H1 (cell line): ENCODE measurements around the gene SPARC. TPM values are rescaled to one million over a fixed set of nuclear protein-coding genes. Genes with fewer than 3 reads are reported as not detected.

Experiments
- CTCF ChIA-PET: fragments of 300-600 bp; sonication (Branson Sonifier 250); formaldehyde crosslinking; loops from one replicate; lab custom pipeline; 2021; ENCODE audit not compliant: partially characterized antibody; lab: Charles Lee
- POLR2A ChIA-PET: fragments of 300-600 bp; sonication (Branson Sonifier 250); formaldehyde crosslinking; loops from one replicate; lab custom pipeline; 2021; ENCODE audit warnings: inconsistent platforms; ENCODE audit not compliant: partially characterized antibody; lab: Charles Lee
- DNase-seq, 2 experiments: peaks; one replicate each; pipeline versions ENCODE4 v3.0.0 to v3.0.0-alpha.2; 2010 to 2022; ENCODE audit warnings: low spot score in 2 of 2, low read depth in 1 of 2, mixed read lengths in 1 of 2
- FAIRE-seq: peaks from 2 replicates; lab custom pipeline; 2011; peaks lifted over from hg19 to GRCh38; lab: Jason Lieb, UNC
- H2AFZ ChIP-seq: 2 replicates; pipeline ENCODE4 v1.8.1; 2012; ENCODE audit warnings: low read length, inconsistent platforms
- H2AK5ac ChIP-seq: 2 replicates; pipeline ENCODE4 v1.6.1; 2013; ENCODE audit warnings: low read depth, low read length
- H2BK120ac ChIP-seq: replicated peaks from 2 replicates; pipeline ENCODE3; 2013; ENCODE audit warnings: low read depth, low read length, inconsistent platforms
- H2BK12ac ChIP-seq: 2 replicates; pipeline ENCODE4 v1.6.1; 2013; ENCODE audit warnings: low read depth, low read length
- H2BK15ac ChIP-seq: 2 replicates; pipeline ENCODE4 v1.6.1; 2013; ENCODE audit warnings: low read length
- H2BK20ac ChIP-seq: 2 replicates; pipeline ENCODE4 v1.6.1; 2013; ENCODE audit warnings: low read length
- H2BK5ac ChIP-seq: 2 replicates; pipeline ENCODE4 v1.6.1; 2013; ENCODE audit warnings: low read depth, low read length
- H3K14ac ChIP-seq: 2 replicates; pipeline ENCODE4 v1.6.1; 2013; ENCODE audit warnings: inconsistent platforms; ENCODE audit not compliant: insufficient read length
- H3K18ac ChIP-seq: 2 replicates; pipeline ENCODE4 v1.6.1; 2013; ENCODE audit warnings: low read length; ENCODE audit errors: extremely low read depth
- H3K23ac ChIP-seq: 2 replicates; pipeline ENCODE4 v1.6.1; 2013; ENCODE audit warnings: inconsistent platforms; ENCODE audit not compliant: insufficient read length
- H3K23me2 ChIP-seq: 2 replicates; pipeline ENCODE4 v1.6.1; 2013; ENCODE audit warnings: low read depth, low read length
- H3K27ac ChIP-seq: 2 replicates; pipeline ENCODE4 v1.6.1; 2011; ENCODE audit warnings: low read depth, low read length, inconsistent platforms
- H3K27me3 ChIP-seq, 4 experiments: replicated peaks in 1 of 4; 1 replicate in 1 of 4; 2 replicates in 3 of 4; pipeline versions ENCODE4 v1.6.1 to v1.8.1; 2011 to 2013; ENCODE audit warnings: low read length in 3 of 4, mild to moderate bottlenecking in 3 of 4, inconsistent platforms in 2 of 4, mixed read lengths in 2 of 4, moderate library complexity in 1 of 4; ENCODE audit not compliant: control insufficient read depth in 3 of 4, insufficient read depth in 3 of 4; ENCODE audit errors: extremely low read depth in 1 of 4
- H3K36me3 ChIP-seq, 4 experiments: 2 replicates each; pipeline versions ENCODE4 v1.6.1 to v1.8.1; 2011 to 2013; ENCODE audit warnings: mild to moderate bottlenecking in 4 of 4, low read length in 3 of 4, moderate library complexity in 2 of 4, control low read depth in 1 of 4, inconsistent platforms in 1 of 4; ENCODE audit not compliant: insufficient read depth in 4 of 4, control insufficient read depth in 2 of 4
- H3K4ac ChIP-seq: replicated peaks from 2 replicates; pipeline ENCODE3; 2013; ENCODE audit warnings: low read length, low read depth, mixed read lengths, inconsistent platforms; ENCODE audit not compliant: insufficient read length
- H3K4me1 ChIP-seq, 4 experiments: replicated peaks in 1 of 4; 1 replicate in 1 of 4; 2 replicates in 3 of 4; pipeline versions ENCODE4 v1.6.1 to v1.8.1; 2011 to 2013; ENCODE audit warnings: low read length in 3 of 4, inconsistent platforms in 2 of 4, mixed read lengths in 1 of 4; ENCODE audit not compliant: insufficient read depth in 4 of 4, control insufficient read depth in 3 of 4
- H3K4me2 ChIP-seq, 2 experiments: 2 replicates each; pipeline versions ENCODE4 v1.6.1 to v1.8.1; 2011 to 2013; ENCODE audit warnings: low read depth in 2 of 2, low read length in 2 of 2, control low read depth in 1 of 2, inconsistent platforms in 1 of 2, mild to moderate bottlenecking in 1 of 2; ENCODE audit not compliant: insufficient read depth in 1 of 2
- H3K4me3 ChIP-seq, 4 experiments: fragments of 200-600, 300-600 bp in 1 of 4; sonication (generic), shearing (Covaris generic), sonication (Bioruptor Twin) in 1 of 4; 2 replicates each; pipeline versions ENCODE4 v1.5.1 to v1.8.1; 2011 to 2016; ENCODE audit warnings: low read length in 4 of 4, low read depth in 3 of 4, control low read depth in 2 of 4, inconsistent platforms in 2 of 4, mild to moderate bottlenecking in 2 of 4, mixed read lengths in 1 of 4, moderate library complexity in 1 of 4; ENCODE audit not compliant: insufficient read depth in 2 of 4; ENCODE audit errors: extremely low read depth in 1 of 4
- H3K56ac ChIP-seq: replicated peaks from 2 replicates; pipeline ENCODE3; 2013; ENCODE audit warnings: low read depth, mild to moderate bottlenecking, mixed read lengths, low read length, inconsistent platforms; ENCODE audit not compliant: insufficient read length
- H3K79me1 ChIP-seq: 2 replicates; pipeline ENCODE4 v1.6.1; 2013; ENCODE audit warnings: low read depth, low read length, control low read depth
- H3K79me2 ChIP-seq, 2 experiments: 2 replicates each; pipeline versions ENCODE4 v1.6.1 to v1.8.1; 2012 to 2013; ENCODE audit warnings: low read length in 2 of 2, mild to moderate bottlenecking in 2 of 2, inconsistent platforms in 1 of 2; ENCODE audit not compliant: insufficient read depth in 2 of 2, control insufficient read depth in 1 of 2
- H3K9ac ChIP-seq, 4 experiments: replicated peaks in 1 of 4; 1 replicate in 1 of 4; 2 replicates in 3 of 4; pipeline versions ENCODE4 v1.6.1 to v1.8.1; 2011 to 2013; ENCODE audit warnings: low read depth in 3 of 4, low read length in 3 of 4, control low read depth in 2 of 4, mild to moderate bottlenecking in 2 of 4, moderate library complexity in 2 of 4, inconsistent platforms in 1 of 4; ENCODE audit errors: extremely low read depth in 1 of 4
- H3K9me3 ChIP-seq, 2 experiments: 2 replicates each; pipeline versions ENCODE4 v1.6.1 to v1.8.1; 2012 to 2013; ENCODE audit warnings: mild to moderate bottlenecking in 2 of 2, moderate library complexity in 2 of 2, control low read depth in 1 of 2, inconsistent platforms in 1 of 2, low read depth in 1 of 2, low read length in 1 of 2, mixed read lengths in 1 of 2; ENCODE audit not compliant: insufficient read depth in 2 of 2
- H4K20me1 ChIP-seq, 2 experiments: replicated peaks in 1 of 2; 2 replicates each; pipeline versions ENCODE3 to v1.8.1; 2011 to 2013; ENCODE audit warnings: inconsistent platforms in 2 of 2, low read length in 2 of 2, mild to moderate bottlenecking in 1 of 2; ENCODE audit not compliant: insufficient read depth in 2 of 2, control insufficient read depth in 1 of 2
- H4K5ac ChIP-seq: 2 replicates; pipeline ENCODE4 v1.6.1; 2013; ENCODE audit warnings: low read length, low read depth, mixed read lengths, inconsistent platforms; ENCODE audit not compliant: insufficient read length
- H4K8ac ChIP-seq: 2 replicates; pipeline ENCODE4 v1.8.0; 2013; ENCODE audit warnings: mild to moderate bottlenecking, moderate library complexity, low read length, inconsistent platforms; ENCODE audit not compliant: insufficient read depth; ENCODE audit errors: extremely low read depth
- H4K91ac ChIP-seq: replicated peaks from 2 replicates; pipeline ENCODE3; 2013; ENCODE audit warnings: low read length, mixed read lengths, inconsistent platforms; ENCODE audit not compliant: insufficient read length
- CREB1 ChIP-seq: IDR thresholded peaks from 2 replicates; pipeline ENCODE4 v1.6.1; 2012; ENCODE audit warnings: inconsistent platforms
- EP300 ChIP-seq, 2 experiments: IDR thresholded peaks; 1 replicate in 1 of 2; 2 replicates in 1 of 2; pipeline ENCODE4 v1.6.1; 2011 to 2012; ENCODE audit warnings: low read depth in 2 of 2, low read length in 2 of 2, mild to moderate bottlenecking in 2 of 2, borderline replicate concordance in 1 of 2, inconsistent platforms in 1 of 2, moderate library complexity in 1 of 2
- EZH2 ChIP-seq: fragments of 200-600 bp; sonication (generic); IDR thresholded peaks from 2 replicates; pipeline ENCODE4 v1.7.1; 2012; ENCODE audit warnings: low read depth, mild to moderate bottlenecking, moderate library complexity, low read length, inconsistent platforms; ENCODE audit not compliant: severe bottlenecking
- HDAC2 ChIP-seq, 2 experiments: fragments of 300-600 bp in 1 of 2; sonication (generic) in 1 of 2; IDR thresholded peaks; 2 replicates each; pipeline ENCODE4 v1.6.1; 2011 to 2012; ENCODE audit warnings: low read depth in 2 of 2, low read length in 2 of 2, mild to moderate bottlenecking in 2 of 2, moderate library complexity in 2 of 2, borderline replicate concordance in 1 of 2, inconsistent platforms in 1 of 2
- NANOG ChIP-seq: IDR thresholded peaks from 2 replicates; pipeline ENCODE4 v1.6.1; 2011; ENCODE audit warnings: low read length, low read depth, mild to moderate bottlenecking, inconsistent platforms; ENCODE audit not compliant: insufficient read depth, poor library complexity, severe bottlenecking
- POLR2A ChIP-seq, 2 experiments: IDR thresholded peaks; 1 replicate in 1 of 2; 2 replicates in 1 of 2; pipeline ENCODE4 v1.6.1; 2011; ENCODE audit warnings: low read depth in 2 of 2, low read length in 2 of 2, mild to moderate bottlenecking in 2 of 2; ENCODE audit errors: control extremely low read depth in 1 of 2
- RBBP5 ChIP-seq: IDR thresholded peaks from 2 replicates; pipeline ENCODE4 v1.7.1; 2012; ENCODE audit warnings: low read depth, mild to moderate bottlenecking, inconsistent platforms, low read length, moderate library complexity, borderline replicate concordance
- RFX5 ChIP-seq: IDR thresholded peaks from 2 replicates; pipeline ENCODE4 v1.6.1; 2011; ENCODE audit warnings: low read depth, low read length, improper control_type of control experiment, borderline replicate concordance
- SP2 ChIP-seq: IDR thresholded peaks from 2 replicates; pipeline ENCODE4 v1.6.1; 2012; ENCODE audit warnings: mild to moderate bottlenecking, low read length, inconsistent platforms
- SP4 ChIP-seq: IDR thresholded peaks from 2 replicates; pipeline ENCODE4 v1.6.1; 2012; ENCODE audit warnings: low read length, inconsistent platforms
- SRF ChIP-seq: IDR thresholded peaks from 2 replicates; pipeline ENCODE4 v1.6.1; 2011; ENCODE audit warnings: mild to moderate bottlenecking, low read depth, low read length, moderate library complexity
- TAF1 ChIP-seq: IDR thresholded peaks from 2 replicates; pipeline ENCODE4 v1.6.1; 2011; ENCODE audit warnings: mild to moderate bottlenecking, low read depth, low read length
- TBP ChIP-seq: IDR thresholded peaks from 2 replicates; pipeline ENCODE4 v1.6.1; 2011; ENCODE audit warnings: low read depth, low read length, improper control_type of control experiment
- WGBS, 2 experiments: shearing (Covaris generic) in 1 of 2; methylation state at CpG; one replicate each; pipeline versions ENCODE4 v1.1.6 to v1.1.7; 2013 to 2015; ENCODE audit warnings: low lambda C conversion rate in 2 of 2, mixed read lengths in 2 of 2, inconsistent platforms in 1 of 2, low coverage in 1 of 2, missing lambda C conversion rate in 1 of 2; ENCODE audit not compliant: insufficient replicate concordance in 2 of 2, insufficient coverage in 1 of 2, insufficient read length in 1 of 2; ENCODE audit errors: extremely low coverage in 1 of 2, missing lambda C conversion rate in 1 of 2; 5-methylcytosine and 5-hydroxymethylcytosine counted together
- polyA plus RNA-seq, 7 experiments: library from polyadenylated mRNA; depleted of rRNA in 3 of 7; stranded (reverse) in 5 of 7; unstranded in 2 of 7; fragments of >200 nt in 5 of 7; fragments of 200-250 nt in 2 of 7; gene quantifications; 1 replicate in 5 of 7; 2 replicates in 1 of 7; 4 replicates in 1 of 7; pipeline versions ENCODE4 v1.2.1 to v1.2.3, GENCODE V29; 2011 to 2013; ENCODE audit warnings: missing spikeins in 2 of 7, mixed read lengths in 2 of 7
- total RNA-seq: library from RNA; stranded (reverse); fragmentation: NEBNext Ultra II Directional; extraction: Animal tissue kit (Norgen Biotek cat#: 25700); gene quantifications from 2 replicates; pipeline ENCODE4 v1.2.1, GENCODE V29; 2021
- TF ChIP-seq, protein P1 (sequence below): IDR thresholded peaks from 2 replicates; pipeline ENCODE4 v1.6.1; 2011; ENCODE audit warnings: low read length, improper control_type of control experiment

SPARC gene
- total and polyA plus RNA-seq, 2 of the 8 experiments (the other 6 are each of a cell fraction or from before 2014, with no cell fraction given) = 375 to 438 TPM

DNA sequence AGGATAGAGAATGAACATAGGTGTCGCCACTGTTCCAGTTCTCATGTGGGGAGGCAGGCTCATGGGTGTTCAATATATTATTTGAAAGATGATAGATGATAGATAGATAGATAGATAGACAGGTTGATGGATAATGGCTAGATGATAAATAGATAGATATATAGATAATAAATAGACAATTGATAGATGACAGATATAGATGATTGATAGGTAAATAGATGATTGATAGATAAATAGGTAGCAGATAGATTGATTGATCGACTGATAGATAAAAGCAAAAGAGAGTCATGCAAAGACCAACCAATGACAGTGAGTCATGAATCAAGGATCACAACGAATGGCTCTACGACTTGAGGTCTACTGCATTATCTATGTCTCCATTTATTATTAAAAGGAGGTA is 30.4 kb downstream of the SPARC start:
- Histone ChIP-seq H3K4ac (no peak overlapping the region), H3K4me1 (peaks cover 0 to 5% (median 0%) of the 10 kb centered on the region in 4 experiments; a peak in 1 of 7 replicates), H2BK5ac (no peak overlapping the region), H4K20me1 (no peaks in the 10 kb centered on the region), H3K79me2 (no peaks in the 10 kb centered on the region), H3K14ac (no peak overlapping the region), H3K4me3 (no peak overlapping the region), H2BK20ac (no peak overlapping the region), H3K9ac (no peak overlapping the region), H2BK15ac (no peak overlapping the region), H4K5ac (no peak overlapping the region), H3K9me3 (no peaks in the 10 kb centered on the region), H3K23ac (no peak overlapping the region), H3K27me3 (no peaks in the 10 kb centered on the region), H3K18ac (no peak overlapping the region), H3K56ac (no peak overlapping the region), H2BK12ac (no peak overlapping the region), H2AK5ac (no peak overlapping the region), H4K8ac (no peak overlapping the region), H3K36me3 (no peaks in the 10 kb centered on the region), H3K79me1 (no peaks in the 10 kb centered on the region), H3K4me2 (no peak overlapping the region), H3K23me2 (no peaks in the 10 kb centered on the region; the same call in 1 of the 2 replicates), H2AFZ (no peak overlapping the region), H4K91ac (no peak overlapping the region), H3K27ac (no peak overlapping the region), H2BK120ac (no peak overlapping the region)
- 89% methylated on average over 4 of the region's 4 CpGs; no CpG with 5 or more reads in 1 of the 2 experiments for WGBS, 2 experiments
- FAIRE-seq (no peak), DNase-seq (no peak)
- ChIA-PET CTCF (interaction anchor here (1.3 to 43.0 kb wide), 6 partner anchors 7 to 133 kb away, joined by 6 to 991 read pairs (median 34); partner anchors contain the start of genes ATOX1 and SPARC), POLR2A (no interaction called here)
- TF ChIP-seq EP300 (IDR thresholded peaks at IDR 0.05; ENCODE audit: borderline replicate concordance in 1 of 2, low read depth in 2 of 2, low read length in 2 of 2) (no peak), TAF1 (no peak), HDAC2 (IDR thresholded peaks at IDR 0.05; ENCODE audit: borderline replicate concordance in 1 of 2, low read depth in 2 of 2, low read length in 2 of 2) (no peak), SP4 (no peak), SP2 (no peak), CREB1 (no peak), SRF (no peak), NANOG (no peak), TBP (no peak), RFX5 (no peak), RBBP5 (no peak), EZH2 (no peak), POLR2A (IDR thresholded peaks at IDR 0.05; ENCODE audit: control extremely low read depth in 1 of 2, low read depth in 2 of 2, low read length in 2 of 2) (no peak)
- TF ChIP-seq, protein P1, sequence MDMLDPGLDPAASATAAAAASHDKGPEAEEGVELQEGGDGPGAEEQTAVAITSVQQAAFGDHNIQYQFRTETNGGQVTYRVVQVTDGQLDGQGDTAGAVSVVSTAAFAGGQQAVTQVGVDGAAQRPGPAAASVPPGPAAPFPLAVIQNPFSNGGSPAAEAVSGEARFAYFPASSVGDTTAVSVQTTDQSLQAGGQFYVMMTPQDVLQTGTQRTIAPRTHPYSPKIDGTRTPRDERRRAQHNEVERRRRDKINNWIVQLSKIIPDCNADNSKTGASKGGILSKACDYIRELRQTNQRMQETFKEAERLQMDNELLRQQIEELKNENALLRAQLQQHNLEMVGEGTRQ = no peak
